ENCODE data around the gene AMIGO1. TPM values are rescaled to one million over a fixed set of nuclear protein-coding genes. Genes with fewer than 3 reads are reported as not detected.

The AMIGO1 gene
- total RNA-seq, 1 donor from 2014 or later = 4.1 TPM

DNA sequence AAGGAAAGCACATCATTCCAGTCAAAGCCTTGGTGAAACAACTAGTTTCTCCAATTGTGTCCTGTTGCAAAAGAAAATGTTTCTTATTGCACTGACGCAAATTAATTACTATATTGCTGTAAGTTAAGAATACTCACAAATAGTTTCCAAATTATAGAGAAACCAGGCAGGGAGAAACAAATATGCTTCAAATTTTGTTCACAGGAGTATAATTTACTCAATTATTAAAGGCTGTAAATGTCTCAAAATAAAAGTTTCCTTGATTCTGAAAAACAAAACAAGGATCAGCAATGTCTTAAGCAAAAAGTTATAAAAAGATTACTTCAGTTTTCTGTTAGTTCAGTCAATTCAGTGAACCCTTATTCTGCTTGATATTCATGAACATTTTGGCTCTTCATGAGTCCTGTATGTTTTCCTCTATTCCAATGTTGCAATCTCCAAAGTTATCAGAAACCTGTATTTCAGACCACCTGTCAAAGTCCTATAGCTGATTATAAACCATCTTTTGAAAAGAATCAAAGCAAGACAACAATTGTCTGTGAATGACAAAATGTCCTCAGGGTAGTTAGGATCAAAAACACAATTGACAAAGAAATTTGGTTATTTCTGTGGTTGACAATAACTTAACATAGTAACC lies 54.9 kb downstream of the AMIGO1 start:
- DNase-seq (ENCODE audit: low read depth) = no peak

Other genes with a start within 250 kb of the AMIGO1 start
- gene PSRC1, start 226.6 kb downstream of the AMIGO1 start, total RNA-seq = 1.5 and 2.1 TPM in 2 replicates
- gene MYBPHL, start 202.7 kb downstream of the AMIGO1 start, total RNA-seq = not detected in 2 replicates
- gene SORT1, start 111.8 kb downstream of the AMIGO1 start, total RNA-seq = 53.0 and 96.6 TPM in 2 replicates
- 60.9 and 93.9 TPM in 2 replicates for gene PSMA5, start 83.3 kb downstream of the AMIGO1 start, total RNA-seq
- 0.45 TPM in 1 of 2 replicates, not detected in the other for gene SYPL2, start 43.2 kb downstream of the AMIGO1 start, total RNA-seq
- 1.5 and 1.6 TPM in 2 replicates for gene ATXN7L2, start 25.8 kb downstream of the AMIGO1 start, total RNA-seq
- gene CYB561D1, start 15.6 kb downstream of the AMIGO1 start, total RNA-seq = 8.0 and 14.8 TPM in 2 replicates
- 0.15 TPM in 1 of 2 replicates, not detected in the other for gene GPR61, start 30.1 kb upstream of the AMIGO1 start, total RNA-seq
- gene GNAI3, start 38.9 kb upstream of the AMIGO1 start, total RNA-seq = 25.0 and 25.9 TPM in 2 replicates
- 0.10 TPM in 1 of 2 replicates, not detected in the other for gene GNAT2, start 109.9 kb upstream of the AMIGO1 start, total RNA-seq
- gene AMPD2, start 110.1 kb upstream of the AMIGO1 start, total RNA-seq = 62.7 and 71.7 TPM in 2 replicates
- 12.2 and 17.8 TPM in 2 replicates for gene GSTM4, start 146.4 kb upstream of the AMIGO1 start, total RNA-seq
- 1.4 and 14.7 TPM in 2 replicates for gene GSTM2, start 158.3 kb upstream of the AMIGO1 start, total RNA-seq
- gene GSTM1, start 178.1 kb upstream of the AMIGO1 start, total RNA-seq = 8.0 and 15.1 TPM in 2 replicates
- not detected in 2 replicates for gene GSTM5, start 202.5 kb upstream of the AMIGO1 start, total RNA-seq
- 75.2 and 85.6 TPM in 2 replicates for gene GSTM3, start 231.3 kb upstream of the AMIGO1 start, total RNA-seq